GM23248 (cell line): ENCODE results near the gene LY86.

Experiments
- EZH2 ChIP-seq: fragments of 200-600 bp; sonication (generic); IDR thresholded peaks from 2 replicates; pipeline ENCODE4 v1.6.1; 2018; ENCODE audit warnings: antibody characterized with exemption, mild to moderate bottlenecking; ENCODE audit not compliant: insufficient read depth, poor library complexity, severe bottlenecking
- EZH2phosphoT487 ChIP-seq: fragments of 200-600 bp; sonication (generic); IDR thresholded peaks from 2 replicates; pipeline ENCODE4 v1.6.1; 2018; ENCODE audit warnings: antibody characterized with exemption, moderate library complexity, mild to moderate bottlenecking, low read depth; ENCODE audit not compliant: insufficient read depth

GRCh38 chr6:6547110-6547879, 41.2 kb upstream of the LY86 start:
- TF ChIP-seq EZH2 (no peak), EZH2phosphoT487 (no peak)
